AG04450 (cell line): ENCODE measurements around the gene MATCAP1. TPM values are rescaled to one million over a fixed set of nuclear protein-coding genes. Genes with fewer than 3 reads are reported as not detected.

Experiments
- CTCF ChIA-PET: fragments of 300-600, 350-600 bp; formaldehyde crosslinking; extraction: SDS; loops from one replicate; lab custom pipeline; 2022; ENCODE audit warnings: antibody characterized with exemption, inconsistent platforms; lab: Charles Lee
- POLR2A ChIA-PET: fragments of 350-600 bp; formaldehyde crosslinking; extraction: SDS; loops from one replicate; lab custom pipeline; 2021; ENCODE audit warnings: antibody characterized with exemption, inconsistent platforms; lab: Yijun Ruan, JAX
- DNase-seq: peaks from one replicate; pipeline ENCODE4 v3.0.0-alpha.2; 2011; ENCODE audit warnings: low read depth, low spot score
- H3K27ac ChIP-seq: one replicate; pipeline ENCODE4 v1.5.1; 2012; ENCODE audit warnings: low read depth, low read length, control low read depth
- H3K27me3 ChIP-seq: one replicate; pipeline ENCODE4 v1.6.0; 2012; ENCODE audit warnings: low read length; ENCODE audit not compliant: control insufficient read depth, insufficient read depth
- H3K4me3 ChIP-seq: 2 replicates; pipeline ENCODE4 v1.5.1; 2011; ENCODE audit warnings: mild to moderate bottlenecking, low read depth, low read length, control low read depth
- H3K9me3 ChIP-seq: 2 replicates; pipeline ENCODE4 v1.5.1; 2012; ENCODE audit warnings: low read length; ENCODE audit not compliant: control insufficient read depth, insufficient read depth
- CTCF ChIP-seq: IDR thresholded peaks from 2 replicates; pipeline ENCODE4 v1.5.1; 2011; ENCODE audit warnings: low read depth, low read length, control low read depth, inconsistent platforms
- polyA plus RNA-seq: library from polyadenylated mRNA; depleted of rRNA; stranded (reverse); fragments of >200 nt; gene quantifications from 2 replicates; pipeline ENCODE4 v1.2.3, GENCODE V29; 2011

Gene MATCAP1
- polyA plus RNA-seq, 1 experiment = 13.9 TPM

- Histone ChIP-seq H3K4me3 (peak overlapping the region; percentile 71), H3K27ac (no peak overlapping the region), H3K9me3 (no peaks in the 10 kb centered on the region; the same call in 1 of the 2 replicates), H3K27me3 (no peaks in the 10 kb centered on the region)
- ChIA-PET CTCF (interaction anchor here (1.1 to 2.1 kb wide), 2 partner anchors 27 to 221 kb away, joined by 4 to 16 read pairs; partner anchors contain the start of gene CES3), POLR2A (interaction anchor here (0.7 to 1.4 kb wide), 2 partner anchors 13 to 17 kb away, joined by 3 to 10 read pairs; no protein-coding TSS in a partner anchor)
- TF ChIP-seq CTCF = no peak
- no peak for DNase-seq
These were observed 1.5 kb downstream of the MATCAP1 start for GRCh38 chr16:67182288-67182687.

- peak; percentile 79 for DNase-seq
- TF ChIP-seq CTCF = no peak
- Histone ChIP-seq H3K4me3 (peak overlapping the region; percentile 20), H3K9me3 (no peaks in the 10 kb centered on the region; the same call in 1 of the 2 replicates), H3K27me3 (no peaks in the 10 kb centered on the region), H3K27ac (peak overlapping the region; percentile 33)
- POLR2A ChIA-PET = interaction anchor here (0.7 to 1.2 kb wide), 3 partner anchors 11 to 31 kb away, joined by 4 to 6 read pairs (median 6); partner anchors contain the start of genes B3GNT9 and NOL3
- CTCF ChIA-PET = interaction anchor here (1.0 kb wide), 1 partner anchor 26 kb away, joined by 4 read pairs; no protein-coding TSS in a partner anchor
These were observed 2.4 kb downstream of the MATCAP1 start for GRCh38 chr16:67181346-67181745.

GRCh38 chr16:67180166-67180565, 3.6 kb downstream of the MATCAP1 start:
- H3K4me3 ChIP-seq = no peak overlapping the region
- ChIA-PET CTCF (interaction anchor here (1.1 kb wide), 1 partner anchor 11 kb away, joined by 4 read pairs; no protein-coding TSS in a partner anchor), POLR2A (interaction anchor here (1.1 kb wide), 1 partner anchor 334 kb away, joined by 3 read pairs; no protein-coding TSS in a partner anchor)
- H3K27me3 ChIP-seq = no peaks in the 10 kb centered on the region
- no peak for DNase-seq
- no peak for TF ChIP-seq CTCF
- no peaks in the 10 kb centered on the region; the same call in 1 of the 2 replicates for H3K9me3 ChIP-seq
- no peak overlapping the region for H3K27ac ChIP-seq

GRCh38 chr16:67179421-67180080, 4.2 kb downstream of the MATCAP1 start:
- DNase-seq = no peak
- Histone ChIP-seq H3K9me3 (no peaks in the 10 kb centered on the region; the same call in 1 of the 2 replicates), H3K4me3 (no peak overlapping the region), H3K27me3 (no peaks in the 10 kb centered on the region), H3K27ac (no peak overlapping the region)
- no peak for TF ChIP-seq CTCF
- ChIA-PET CTCF (interaction anchor here (1.1 kb wide), 1 partner anchor 11 kb away, joined by 4 read pairs; no protein-coding TSS in a partner anchor), POLR2A (interaction anchor here (1.1 kb wide), 1 partner anchor 335 kb away, joined by 3 read pairs; no protein-coding TSS in a partner anchor)
